Prostate gland (tissue), 2 donors: ENCODE measurements around the gene HERC3.

Experiments
- CTCF ChIP-seq, 4 experiments: fragments of 200-600 bp in 2 of 4; fragments of 450-650 bp in 2 of 4; sonication (generic) in 2 of 4; IDR thresholded peaks; 1 replicate in 3 of 4; 2 replicates in 1 of 4; pipeline ENCODE4 v1.5.1; 2016 to 2019; ENCODE audit warnings: antibody characterized with exemption in 4 of 4, mild to moderate bottlenecking in 2 of 4, moderate library complexity in 2 of 4
- POLR2A ChIP-seq: fragments of 450-650 bp; IDR thresholded peaks from one replicate; pipeline ENCODE4 v1.6.1; 2016; ENCODE audit warnings: antibody characterized with exemption, mild to moderate bottlenecking

- TF ChIP-seq CTCF (IDR thresholded peaks at IDR 0.05) = no peak
- TF ChIP-seq POLR2A = no peak
Observed at GRCh38 chr4:88737307-88737941, 145.1 kb downstream of the HERC3 start.
